Sigmoid colon (tissue), 3 donors: ENCODE measurements around the gene FGF22.

Experiments used
- CTCF ChIP-seq, 4 experiments: fragments of 450-650 bp in 3 of 4; fragments of 200-600 bp in 1 of 4; IDR thresholded peaks; one replicate each; pipeline ENCODE4 v1.5.1; 2016 to 2019; ENCODE audit warnings: antibody characterized with exemption in 4 of 4, mild to moderate bottlenecking in 3 of 4, moderate library complexity in 2 of 4
- POLR2A ChIP-seq, 2 donors: fragments of 450-650 bp; IDR thresholded peaks; one replicate each; pipeline ENCODE4 v1.6.1; 2016; ENCODE audit warnings: antibody characterized with exemption in 2 of 2, mild to moderate bottlenecking in 2 of 2, moderate library complexity in 2 of 2

GRCh38 chr19:611481-611868 is 28.2 kb upstream of the FGF22 start:
- TF ChIP-seq CTCF (IDR thresholded peaks at IDR 0.05) (no peak), POLR2A (IDR thresholded peaks at IDR 0.05) (no peak)
